HG02588 (cell line): ENCODE results near the gene CHTF18.

ENCODE experiments used
- ATAC-seq: cut with Tn5 transposase; IDR thresholded peaks from one replicate; pipeline ENCODE4 v1.9.1; 2021; ENCODE audit warnings: mild to moderate bottlenecking, moderate library complexity; ENCODE audit not compliant: unreplicated experiment

CHTF18 gene

DNA sequence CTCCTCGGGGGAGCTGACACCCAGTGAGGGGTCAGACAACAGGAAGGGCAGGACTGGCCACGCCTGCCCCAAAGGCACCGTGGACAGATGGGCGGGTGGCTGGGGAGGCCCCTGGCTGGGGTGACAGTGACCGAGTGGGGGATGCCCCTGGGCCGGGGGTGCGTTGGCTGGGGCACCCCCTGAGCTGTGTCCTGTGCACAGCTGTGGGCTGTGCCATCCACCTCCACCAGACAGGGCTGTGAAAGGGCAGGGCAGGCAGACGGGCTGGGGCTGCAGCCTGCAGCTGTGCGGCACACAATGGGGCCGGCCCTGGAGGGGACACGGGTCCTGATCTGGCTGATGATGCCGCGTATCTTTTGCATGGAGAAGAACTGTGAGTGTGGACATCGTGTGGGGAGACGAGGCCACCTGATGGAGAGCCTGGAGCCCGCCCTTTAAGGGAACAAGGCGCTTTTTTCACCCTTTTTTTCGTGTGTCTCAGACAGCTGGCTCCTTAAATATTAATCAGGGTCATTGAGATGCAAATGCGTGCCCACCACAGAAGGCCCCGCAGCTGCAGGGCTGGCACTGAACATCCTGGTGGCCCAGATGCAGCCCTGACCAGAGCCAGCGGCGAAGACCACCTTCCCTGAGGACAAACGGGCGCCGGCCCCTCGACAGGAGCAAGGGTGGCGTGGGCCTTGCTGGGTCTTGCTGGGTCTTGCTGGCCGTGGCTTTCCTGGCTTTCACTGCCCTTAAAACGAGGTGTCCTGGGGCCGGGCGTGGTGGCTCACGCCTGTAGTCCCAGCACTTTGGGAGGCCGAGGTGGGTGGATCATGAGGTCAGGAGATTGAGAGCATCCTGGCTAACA lies 54.5 kb downstream of the CHTF18 start:
- no peak for ATAC-seq

DNA sequence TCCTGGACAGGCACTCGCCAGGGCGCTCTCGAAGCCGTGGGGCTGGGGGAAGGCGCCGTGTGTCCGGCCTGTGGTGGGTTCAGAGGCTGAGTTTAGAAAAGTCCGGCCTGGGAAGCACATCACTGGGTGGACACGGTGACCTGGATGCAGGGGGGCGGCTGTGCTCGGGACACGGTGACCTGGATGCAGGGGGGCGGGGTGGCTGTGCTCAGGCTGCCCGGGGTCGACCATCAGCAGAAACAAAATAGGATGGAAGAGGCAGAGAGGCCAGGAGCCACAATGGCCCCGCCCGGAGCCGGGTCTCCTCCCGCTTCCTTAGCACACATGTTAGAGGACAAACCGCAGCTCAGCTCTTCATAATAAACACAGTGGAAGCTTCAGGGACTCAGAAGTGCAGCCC lies 55.4 kb downstream of the CHTF18 start:
- ATAC-seq = no peak

DNA sequence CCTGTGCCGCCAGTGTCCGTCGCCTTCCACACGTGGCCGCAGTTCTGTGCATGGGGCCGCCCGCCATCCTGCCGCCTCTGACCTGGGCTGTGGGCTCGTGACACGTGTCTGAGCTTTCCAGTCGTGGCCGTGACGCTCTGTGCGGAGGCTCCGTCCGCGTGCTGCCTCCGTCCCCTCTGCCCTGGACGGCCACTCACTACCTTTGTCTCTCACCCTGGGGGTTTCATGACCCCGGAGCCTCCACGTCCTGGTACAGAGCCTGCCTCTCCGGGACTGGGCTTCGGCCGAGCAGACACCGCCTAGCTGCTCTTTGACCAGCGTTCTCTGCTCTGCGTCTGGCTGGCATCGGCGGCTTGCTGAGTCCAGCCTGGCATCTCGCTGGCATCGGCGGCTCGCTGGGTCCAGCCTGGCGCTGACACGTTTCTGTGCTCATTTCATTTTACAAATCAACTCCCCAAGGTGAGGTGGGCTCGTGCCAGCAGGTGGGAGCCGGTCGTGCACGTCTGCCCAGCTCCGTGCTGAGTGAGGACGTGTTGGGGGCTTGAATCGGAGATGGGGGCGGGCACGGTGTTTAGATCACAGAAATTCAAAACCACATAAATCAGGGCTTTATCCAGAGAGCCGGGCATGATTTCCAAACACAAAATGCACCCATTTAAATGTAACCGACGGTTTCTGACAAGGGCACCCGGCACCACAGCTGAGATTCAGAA lies 56.4 kb downstream of the CHTF18 start:
- ATAC-seq = no peak

DNA sequence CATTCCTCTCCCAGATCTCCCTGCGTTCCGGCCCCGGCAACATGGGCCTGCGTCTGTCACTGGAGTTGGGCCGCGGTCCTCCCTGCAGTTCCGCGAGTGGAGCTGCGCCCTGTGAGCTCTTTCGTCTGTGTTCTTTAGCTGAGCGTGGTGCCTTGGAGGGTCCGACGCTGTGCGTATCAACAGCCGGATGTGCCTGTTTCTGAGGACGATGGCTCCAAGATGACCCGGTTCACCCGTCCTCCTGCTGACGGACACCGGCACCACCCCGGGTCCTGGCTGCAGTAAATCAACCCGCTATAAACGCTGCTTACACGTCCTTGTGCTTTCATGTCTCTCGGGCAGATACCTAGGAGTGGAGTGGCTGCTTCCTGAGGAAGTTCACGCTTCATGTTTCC lies 56.9 kb downstream of the CHTF18 start:
- no peak for ATAC-seq

DNA sequence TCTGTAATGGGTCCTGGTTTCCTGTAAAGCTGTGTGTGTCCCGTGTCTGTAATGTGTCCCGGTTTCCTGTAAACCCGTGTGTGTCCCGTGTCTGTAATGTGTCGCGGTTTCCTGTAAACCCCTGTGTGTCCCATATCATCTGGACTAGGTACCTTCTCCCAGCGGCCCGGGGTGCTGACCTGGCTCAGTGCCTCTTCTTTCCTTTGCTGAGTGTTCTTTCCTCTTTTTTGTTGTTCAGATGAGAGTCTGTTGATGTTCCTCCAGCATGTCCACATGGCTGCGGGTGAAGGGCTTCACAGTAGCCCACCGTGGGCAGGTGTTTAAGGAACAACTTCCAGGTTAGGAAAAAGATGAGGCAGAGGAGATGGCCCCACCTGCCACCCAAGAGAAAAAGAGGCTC lies 58.7 kb downstream of the CHTF18 start:
- ATAC-seq = no peak
